ENCODE measurements around the gene TBC1D17. TPM values are rescaled to one million over a fixed set of nuclear protein-coding genes. Genes with fewer than 3 reads are reported as not detected.

Gene TBC1D17
- total and polyA plus RNA-seq, 2 of the 13 experiments (the other 11 are each of a cell fraction or from before 2014, with no cell fraction given) = 9.7 to 16.9 TPM

- peak; percentile 9; the same call in 1 of the 2 replicates for TF ChIP-seq STAG1 (CRISPR knock-in tag; IDR thresholded peaks at IDR 0.05)
- TF ChIP-seq, protein P1, sequence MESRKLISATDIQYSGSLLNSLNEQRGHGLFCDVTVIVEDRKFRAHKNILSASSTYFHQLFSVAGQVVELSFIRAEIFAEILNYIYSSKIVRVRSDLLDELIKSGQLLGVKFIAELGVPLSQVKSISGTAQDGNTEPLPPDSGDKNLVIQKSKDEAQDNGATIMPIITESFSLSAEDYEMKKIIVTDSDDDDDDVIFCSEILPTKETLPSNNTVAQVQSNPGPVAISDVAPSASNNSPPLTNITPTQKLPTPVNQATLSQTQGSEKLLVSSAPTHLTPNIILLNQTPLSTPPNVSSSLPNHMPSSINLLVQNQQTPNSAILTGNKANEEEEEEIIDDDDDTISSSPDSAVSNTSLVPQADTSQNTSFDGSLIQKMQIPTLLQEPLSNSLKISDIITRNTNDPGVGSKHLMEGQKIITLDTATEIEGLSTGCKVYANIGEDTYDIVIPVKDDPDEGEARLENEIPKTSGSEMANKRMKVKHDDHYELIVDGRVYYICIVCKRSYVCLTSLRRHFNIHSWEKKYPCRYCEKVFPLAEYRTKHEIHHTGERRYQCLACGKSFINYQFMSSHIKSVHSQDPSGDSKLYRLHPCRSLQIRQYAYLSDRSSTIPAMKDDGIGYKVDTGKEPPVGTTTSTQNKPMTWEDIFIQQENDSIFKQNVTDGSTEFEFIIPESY (CRISPR knock-in tag; IDR thresholded peaks at IDR 0.05) = peak; percentile 80; the same call in 1 of the 2 replicates
- TF ChIP-seq CTCF (CRISPR knock-in tag; IDR thresholded peaks at IDR 0.05) = 0 out of 2 replicates have a peak, but pooled peaks have one; percentile 20
- no peak for TF ChIP-seq ZNF350 (CRISPR knock-in tag; IDR thresholded peaks at IDR 0.05; ENCODE audit: borderline replicate concordance, low read depth)
- TF ChIP-seq, protein P2, sequence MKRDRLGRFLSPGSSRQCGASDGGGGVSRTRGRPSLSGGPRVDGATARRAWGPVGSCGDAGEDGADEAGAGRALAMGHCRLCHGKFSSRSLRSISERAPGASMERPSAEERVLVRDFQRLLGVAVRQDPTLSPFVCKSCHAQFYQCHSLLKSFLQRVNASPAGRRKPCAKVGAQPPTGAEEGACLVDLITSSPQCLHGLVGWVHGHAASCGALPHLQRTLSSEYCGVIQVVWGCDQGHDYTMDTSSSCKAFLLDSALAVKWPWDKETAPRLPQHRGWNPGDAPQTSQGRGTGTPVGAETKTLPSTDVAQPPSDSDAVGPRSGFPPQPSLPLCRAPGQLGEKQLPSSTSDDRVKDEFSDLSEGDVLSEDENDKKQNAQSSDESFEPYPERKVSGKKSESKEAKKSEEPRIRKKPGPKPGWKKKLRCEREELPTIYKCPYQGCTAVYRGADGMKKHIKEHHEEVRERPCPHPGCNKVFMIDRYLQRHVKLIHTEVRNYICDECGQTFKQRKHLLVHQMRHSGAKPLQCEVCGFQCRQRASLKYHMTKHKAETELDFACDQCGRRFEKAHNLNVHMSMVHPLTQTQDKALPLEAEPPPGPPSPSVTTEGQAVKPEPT (CRISPR knock-in tag; IDR thresholded peaks at IDR 0.05; ENCODE audit: low read depth) = no peak
- 94% methylated on average over 21 of the region's 21 CpGs for WGBS (ENCODE audit: low lambda C conversion rate)
- H3K9me3 ChIP-seq (ENCODE audit: low read length) = no peaks in the 10 kb centered on the region
- H3K36me3 ChIP-seq (replicated peaks in 1 of 2; ENCODE audit: control insufficient read depth in 1 of 2, insufficient read depth in 2 of 2, low read length in 2 of 2) = peaks cover 19 to 38% of the 10 kb centered on the region in 2 experiments
- H3K4me3 ChIP-seq (replicated peaks in 1 of 3; ENCODE audit: insufficient read depth in 1 of 3, low read depth in 2 of 3, low read length in 3 of 3) = no peak overlapping the region
- POLR2A ChIA-PET = interaction anchor here (1.0 kb wide), 1 partner anchor 12 kb away, joined by 3 read pairs; the partner anchor contains the start of genes ATF5 and NUP62
- H3K4me1 ChIP-seq (ENCODE audit: insufficient read depth, low read length) = peaks cover 17% of the 10 kb centered on the region
- H3K27me3 ChIP-seq (ENCODE audit: control insufficient read depth in 1 of 2, insufficient read depth in 2 of 2, low read length in 2 of 2) = no peaks in the 10 kb centered on the region
- H3K27ac ChIP-seq (ENCODE audit: extremely low read length, insufficient read depth, low read length) = no peak overlapping the region
- no peak for FAIRE-seq
- in situ Hi-C loops (cut with HindIII; ENCODE audit: extremely low pct_ligation_motif_present, low pct_unique_long_range_greater_than_20kb) = no loop called here
- CTCF ChIA-PET (ENCODE audit: low intra/inter-chr PET ratio, low total read pairs) = no interaction called here
- ATAC-seq = no peak; the same call in 2 of the 3 replicates
- intact Hi-C loops (cut with micrococcal nuclease; ENCODE audit: unreplicated experiment) = no loop called here
- H3K79me2 ChIP-seq (ENCODE audit: insufficient read depth, low read length) = peaks cover 47% of the 10 kb centered on the region
- peaks cover 2% of the 10 kb centered on the region; the same call in 1 of the 2 replicates for H4K20me1 ChIP-seq (ENCODE audit: insufficient read depth, low read length)
- no TSS peak for BruUV-seq (replicated peaks)
- no peak overlapping the region for H3K4me2 ChIP-seq (ENCODE audit: low read depth, low read length)
- no peak overlapping the region for H2AFZ ChIP-seq (ENCODE audit: low read length)
- H3K9ac ChIP-seq (ENCODE audit: insufficient read depth, low read depth, low read length) = no peak overlapping the region
- no peak for DNase-seq (ENCODE audit: low spot score)
Observed at GRCh38 chr19:49916839-49917733, 39.6 kb downstream of the TBC1D17 start.
